ENCODE measurements around the gene C12orf50. TPM values are rescaled to one million over a fixed set of nuclear protein-coding genes. Genes with fewer than 3 reads are reported as not detected.
A peak's percentile ranks its signal among the peaks of the same experiment; 100 is the strongest.
"Not testable (repeated sequence)": the region's sequence is repeated elsewhere in the genome, so short reads cannot be mapped to it uniquely, and the experiment has no call there.

C12orf50 gene
- not detected in 2 replicates for total RNA-seq (2014; rRNA removed; shearing (Covaris generic))

- no peak for DNase-seq (ENCODE audit: low read depth)
Measured at GRCh38 chr12:88029093-88029665, at the start of gene C12orf50. Gene C12orf50, minus strand, starts transcription at chr12:88029401. Its CDS starts 2,439 bp downstream, at chr12:88026962.

DNA sequence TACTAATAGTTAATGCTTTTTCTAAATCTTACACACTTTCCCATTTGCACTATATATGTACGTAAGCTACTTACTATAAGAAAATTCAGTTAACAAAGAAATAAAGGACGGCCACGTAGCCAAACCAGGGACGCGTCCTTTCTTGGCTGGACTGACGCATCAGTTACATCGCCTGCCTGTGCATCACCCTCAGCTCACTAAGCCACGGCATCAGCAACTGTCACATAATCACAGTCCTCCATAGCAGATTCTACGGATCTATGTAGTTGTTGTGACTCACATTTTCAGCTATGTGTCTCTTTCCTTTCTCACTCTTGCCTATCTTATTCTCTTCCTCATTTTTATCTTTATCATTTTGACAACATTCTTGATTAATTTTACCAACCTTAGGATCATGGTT, 38.1 kb upstream of the C12orf50 start:
- no peak for DNase-seq (ENCODE audit: low read depth)

- peak; percentile 3 for DNase-seq (ENCODE audit: low read depth)
Measured at GRCh38 chr12:88063375-88063774, 34.2 kb upstream of the C12orf50 start.

- DNase-seq (ENCODE audit: low read depth) = no peak
Measured at GRCh38 chr12:88062474-88062873, 33.3 kb upstream of the C12orf50 start.

DNA sequence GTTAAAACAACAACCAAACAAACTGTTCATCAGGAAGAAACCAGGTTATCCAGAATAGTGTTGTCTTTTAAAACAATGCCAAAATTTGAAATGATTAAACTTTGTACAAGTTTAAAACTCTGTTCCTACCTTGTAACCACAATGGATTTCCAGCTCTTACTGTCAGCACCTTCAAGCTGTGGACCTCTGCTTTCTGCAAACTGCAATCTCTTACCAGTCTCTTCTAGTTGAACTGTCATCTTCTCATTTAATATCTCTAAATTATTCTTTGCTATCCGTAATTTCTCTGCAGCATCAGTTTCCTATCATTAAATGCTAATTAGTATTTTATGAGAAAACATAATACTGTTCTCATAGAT, 29.5 kb upstream of the C12orf50 start:
- no peak for DNase-seq (ENCODE audit: low read depth)

DNA sequence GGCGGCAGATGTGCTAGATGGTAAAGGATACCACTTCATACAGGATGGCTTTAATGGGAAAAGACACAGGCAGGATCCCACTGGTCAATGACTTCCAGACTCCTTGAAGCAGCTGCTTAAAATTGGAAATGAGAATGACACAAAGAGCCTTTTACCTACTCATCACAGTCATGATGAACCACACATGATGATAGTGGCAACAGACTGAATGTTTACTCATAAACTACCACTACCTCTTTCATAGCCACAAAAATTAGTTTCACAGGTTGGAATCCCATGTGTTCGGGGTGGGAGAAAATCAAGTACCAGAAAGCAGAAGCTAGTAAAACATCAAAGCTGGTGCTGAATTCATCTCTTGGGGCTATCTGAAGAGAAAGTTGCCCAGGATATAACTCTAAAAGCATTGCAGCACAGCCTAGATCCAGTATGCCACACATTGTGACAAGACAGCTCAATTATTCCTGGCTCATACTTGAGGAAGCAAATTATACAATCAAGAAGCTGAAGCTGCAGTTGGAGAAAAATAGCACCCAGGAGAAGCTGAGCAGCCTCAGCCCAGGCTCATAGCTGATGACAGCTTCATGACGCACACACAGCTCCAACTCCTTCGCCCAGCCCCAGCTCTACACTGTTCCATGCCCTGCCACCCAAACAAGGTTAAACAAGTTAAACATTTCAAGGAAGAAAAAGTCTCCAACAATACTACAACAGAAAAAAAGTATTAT, 29.0 kb upstream of the C12orf50 start:
- no peak for DNase-seq (ENCODE audit: low read depth)

GRCh38 chr12:88056571-88056970, 27.4 kb upstream of the C12orf50 start:
- no peak for DNase-seq (ENCODE audit: low read depth)

DNA sequence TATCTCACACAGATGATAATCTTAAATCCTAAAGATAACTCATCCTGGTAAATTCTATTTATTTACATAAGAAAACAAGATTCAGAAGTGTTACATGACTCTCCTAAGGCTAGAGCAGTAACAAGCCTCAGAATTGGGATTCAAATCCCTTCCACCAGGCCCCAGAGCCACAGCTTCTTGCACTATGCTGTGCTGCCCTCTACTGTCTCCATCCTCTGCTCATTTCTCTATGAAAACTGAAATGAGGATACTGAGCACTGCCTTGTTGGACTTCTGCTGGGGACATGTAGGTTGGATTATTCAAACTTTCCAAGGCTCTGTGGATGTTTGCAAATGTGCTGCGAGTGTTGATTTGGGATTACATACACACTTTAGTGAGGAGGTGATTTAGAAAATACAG, 23.5 kb upstream of the C12orf50 start:
- DNase-seq (ENCODE audit: low read depth) = peak; percentile 22

- DNase-seq (ENCODE audit: low read depth) = no peak
Measured at GRCh38 chr12:88044035-88044434, 14.8 kb upstream of the C12orf50 start.

DNA sequence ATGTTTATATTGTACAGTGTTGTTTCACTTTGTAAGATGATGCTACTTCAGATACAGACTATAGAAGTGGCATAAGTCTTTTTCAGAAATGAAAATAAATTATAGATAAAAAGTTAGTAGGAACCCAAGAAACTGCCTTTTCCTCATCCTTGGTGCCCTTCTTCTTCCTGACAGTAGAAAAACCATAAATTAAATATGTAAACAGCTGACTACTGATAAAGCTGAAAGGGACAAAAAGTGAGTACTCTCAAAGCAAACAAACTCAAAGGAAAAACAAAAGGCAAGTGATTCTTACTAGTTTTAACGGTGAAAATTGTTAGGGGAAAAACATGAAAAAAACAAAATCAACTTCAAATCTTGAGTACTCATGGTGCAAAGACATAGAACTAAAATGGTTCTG, 8.6 kb upstream of the C12orf50 start:
- no peak for DNase-seq (ENCODE audit: low read depth)

DNA sequence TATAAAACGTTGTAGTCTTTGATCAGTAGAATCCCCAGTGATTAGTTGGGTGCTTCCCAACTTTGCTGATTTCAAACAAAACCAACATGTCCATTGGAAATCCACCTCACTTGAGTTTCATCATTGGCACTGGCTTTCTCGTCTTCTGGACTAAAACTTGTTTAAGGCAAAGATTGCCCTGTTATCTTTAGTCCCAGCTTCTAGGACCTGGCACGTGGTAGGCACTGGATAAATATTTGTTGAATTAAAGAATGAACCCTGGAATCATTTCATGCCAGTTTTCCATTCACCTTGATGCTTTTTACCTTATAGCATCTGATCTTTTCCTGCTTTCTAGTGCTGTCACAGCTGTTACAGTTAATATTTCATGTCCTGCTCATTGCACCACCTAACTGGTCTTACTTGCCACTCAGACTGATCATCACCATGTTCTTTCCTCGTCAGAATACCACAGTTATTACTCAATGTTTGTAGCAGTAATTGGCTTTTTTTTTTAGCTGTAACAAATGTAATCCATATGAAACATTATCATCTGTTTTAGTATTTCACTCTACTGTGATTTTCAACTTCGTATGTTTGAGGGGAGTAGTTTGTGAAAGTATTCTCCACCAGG, 7.3 kb upstream of the C12orf50 start:
- peak; percentile 21 for DNase-seq (ENCODE audit: low read depth)

- no peak for DNase-seq (ENCODE audit: low read depth)
Measured at GRCh38 chr12:88035907-88036289, 6.7 kb upstream of the C12orf50 start.

DNA sequence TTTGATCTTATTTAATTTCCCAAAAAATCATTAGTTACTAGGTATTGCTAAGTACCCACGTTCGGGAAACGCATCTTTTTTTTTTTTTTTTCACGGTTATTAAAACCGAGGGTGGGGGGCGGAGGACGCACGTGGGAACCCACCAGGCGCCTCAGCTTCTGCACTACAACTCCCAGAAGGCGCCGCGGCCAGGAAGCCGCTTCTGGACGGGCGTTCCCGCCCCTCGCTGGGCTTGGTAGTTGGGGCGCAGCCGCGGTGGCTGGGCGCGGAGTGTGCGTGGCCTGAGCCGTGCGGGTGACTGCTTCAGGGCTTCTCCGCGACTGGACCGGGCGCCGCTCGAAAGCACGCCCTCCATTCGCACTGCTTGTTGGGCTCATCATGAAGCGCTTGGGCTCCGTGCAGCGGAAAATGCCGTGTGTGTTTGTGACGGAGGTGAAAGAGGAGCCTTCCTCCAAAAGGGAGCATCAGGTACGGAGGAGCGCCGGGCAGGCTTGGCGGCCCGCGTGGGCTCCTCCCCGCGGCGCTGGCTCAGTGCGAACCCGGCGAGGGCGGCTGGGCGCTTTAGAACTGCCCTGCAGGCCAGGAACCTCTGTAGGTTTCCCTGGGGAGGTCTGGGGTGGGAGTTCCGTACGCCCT, 6.2 kb upstream of the C12orf50 start:
- peak; percentile 79 for DNase-seq (ENCODE audit: low read depth)

- not testable (repeated sequence) for DNase-seq (ENCODE audit: low read depth)
Measured at GRCh38 chr12:88031161-88031560, 2.0 kb upstream of the C12orf50 start.

GRCh38 chr12:88026196-88026595, 3.0 kb downstream of the C12orf50 start:
- no peak for DNase-seq (ENCODE audit: low read depth)

DNA sequence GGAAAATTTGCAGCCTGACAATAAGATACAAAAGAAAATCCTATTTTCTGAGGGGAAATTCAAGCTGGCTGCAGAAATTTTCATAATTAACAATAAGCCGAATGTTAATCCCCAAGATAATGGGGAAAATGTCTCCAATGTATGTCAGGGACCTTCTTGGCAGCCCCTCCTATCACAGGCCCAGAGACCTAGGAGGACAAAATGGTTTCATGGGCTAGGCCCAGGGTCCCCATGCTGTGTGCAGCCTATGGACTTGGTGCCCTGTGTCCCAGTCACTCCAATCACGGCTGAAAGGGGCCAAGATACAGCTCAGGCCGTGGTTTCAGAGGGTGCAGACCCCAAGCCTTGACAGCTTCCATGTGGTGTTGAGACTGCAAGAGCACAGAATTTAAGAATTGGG, 11.2 kb downstream of the C12orf50 start:
- DNase-seq (ENCODE audit: low read depth) = no peak

DNA sequence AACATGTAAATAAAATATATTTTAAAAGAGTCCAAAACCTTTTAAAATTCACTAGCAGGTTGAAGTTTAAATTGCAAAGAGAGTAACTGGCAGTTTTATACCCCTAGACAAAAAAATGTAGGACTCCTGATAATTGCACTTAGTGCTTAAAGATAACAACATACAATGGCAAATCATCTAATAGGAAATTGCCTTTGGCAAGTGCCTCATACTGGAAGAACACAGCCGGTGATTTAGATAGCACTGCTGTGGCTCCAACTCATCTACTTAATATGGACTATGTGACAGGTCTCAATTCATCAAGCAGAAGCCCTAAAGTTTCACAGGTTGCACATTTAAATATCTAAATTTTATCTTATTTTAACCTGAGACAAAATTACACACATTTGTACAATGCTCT, 13.4 kb downstream of the C12orf50 start:
- no peak for DNase-seq (ENCODE audit: low read depth)

DNA sequence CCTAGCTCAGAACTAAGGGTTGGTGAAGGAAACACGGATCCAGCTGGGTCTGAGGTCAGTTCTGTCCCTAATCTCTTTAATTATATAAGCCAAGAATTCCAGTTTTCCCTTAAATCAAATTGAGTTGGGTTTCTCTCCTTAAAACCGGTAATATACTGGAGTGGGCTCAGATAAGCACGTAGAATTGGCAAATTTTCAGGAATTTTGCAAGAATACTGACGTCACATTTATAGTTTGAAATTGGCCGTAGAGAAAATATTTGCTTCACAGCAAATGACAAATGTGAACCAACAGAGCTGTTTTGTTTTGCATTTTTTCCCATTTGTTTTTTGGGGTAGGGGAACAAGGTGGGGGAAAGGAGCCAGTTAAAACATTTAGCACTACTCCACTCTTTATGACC, 17.4 kb downstream of the C12orf50 start:
- no peak for DNase-seq (ENCODE audit: low read depth)

DNA sequence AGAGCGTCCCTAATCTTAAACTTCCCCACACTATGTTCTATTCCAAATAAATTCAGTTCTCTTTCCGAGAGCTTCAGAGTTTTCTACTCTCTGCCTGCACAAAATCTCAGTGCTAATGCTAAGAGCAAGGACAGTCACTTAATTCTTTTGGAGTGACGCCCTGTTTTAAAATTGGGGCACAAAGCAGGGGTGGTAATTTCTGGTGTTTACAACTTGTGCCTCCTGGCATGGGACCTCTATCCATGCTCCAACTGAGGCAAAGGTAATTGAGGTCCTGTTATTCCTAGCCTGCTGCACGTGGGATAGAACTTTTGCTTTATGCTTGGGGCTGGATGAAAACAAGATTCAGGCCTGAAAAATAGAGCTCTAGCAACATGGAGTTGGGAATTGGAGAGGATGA, 22.9 kb downstream of the C12orf50 start:
- no peak for DNase-seq (ENCODE audit: low read depth)

DNA sequence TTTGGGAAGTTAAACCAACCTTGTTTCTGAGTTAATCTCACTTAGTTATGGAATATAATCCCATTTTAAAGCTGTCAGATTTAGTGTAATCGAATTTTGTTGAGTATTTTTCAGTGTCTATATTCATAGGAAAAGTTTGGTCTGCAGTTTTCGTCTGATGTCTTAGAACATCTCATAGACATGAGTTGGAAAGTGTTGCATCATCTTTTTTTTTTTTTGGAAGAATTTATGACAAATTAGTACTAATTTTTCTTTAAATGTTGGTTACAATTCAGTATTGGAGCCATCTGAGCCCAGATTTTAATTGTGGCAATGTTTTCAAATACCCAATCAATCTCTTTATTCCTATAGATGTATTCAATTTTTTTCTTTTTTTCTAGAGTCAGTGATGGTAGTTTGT, 27.9 kb downstream of the C12orf50 start:
- no peak for DNase-seq (ENCODE audit: low read depth)

GRCh38 chr12:87995581-87996178, 33.5 kb downstream of the C12orf50 start:
- DNase-seq (ENCODE audit: low read depth) = peak; percentile 48

DNA sequence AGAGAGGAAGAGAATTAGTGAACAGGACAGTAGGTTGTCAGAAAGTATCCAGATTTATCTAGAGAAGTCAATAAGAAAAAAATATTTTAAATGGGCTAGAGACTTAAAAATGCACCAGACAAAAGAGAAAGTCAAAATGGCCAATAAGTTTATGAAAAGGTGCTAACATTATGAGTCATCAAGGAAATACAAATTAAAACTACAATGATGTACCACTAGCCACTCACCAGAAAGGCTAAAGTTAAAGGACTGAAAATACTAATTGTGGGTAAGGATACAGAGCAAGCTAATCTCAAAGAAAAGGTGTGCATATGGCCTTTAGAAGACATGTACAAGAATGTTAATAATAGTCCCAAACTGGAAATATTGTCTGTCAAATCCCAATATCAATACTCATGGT, 37.7 kb downstream of the C12orf50 start:
- no peak for DNase-seq (ENCODE audit: low read depth)
